GM19452 (cell line): ENCODE results near the gene HBZ.
"Not testable (repeated sequence)": the region's sequence is repeated elsewhere in the genome, so short reads cannot be mapped to it uniquely, and the experiment has no call there.

ENCODE experiments used
- ATAC-seq: cut with Tn5 transposase; IDR thresholded peaks from one replicate; pipeline ENCODE4 v1.9.1; 2021; ENCODE audit not compliant: unreplicated experiment

The HBZ gene

GRCh38 chr16:164134-164823 is 11.8 kb downstream of the HBZ start:
- not testable (repeated sequence) for ATAC-seq

GRCh38 chr16:164827-165538 is 12.5 kb downstream of the HBZ start:
- ATAC-seq: no peak

- no peak for ATAC-seq
Measured at GRCh38 chr16:165539-166374, 13.3 kb downstream of the HBZ start, which contains the start of gene HBM. HBM (plus strand) TSS chr16:165978; CDS start chr16:165998, 20 bp downstream.

DNA sequence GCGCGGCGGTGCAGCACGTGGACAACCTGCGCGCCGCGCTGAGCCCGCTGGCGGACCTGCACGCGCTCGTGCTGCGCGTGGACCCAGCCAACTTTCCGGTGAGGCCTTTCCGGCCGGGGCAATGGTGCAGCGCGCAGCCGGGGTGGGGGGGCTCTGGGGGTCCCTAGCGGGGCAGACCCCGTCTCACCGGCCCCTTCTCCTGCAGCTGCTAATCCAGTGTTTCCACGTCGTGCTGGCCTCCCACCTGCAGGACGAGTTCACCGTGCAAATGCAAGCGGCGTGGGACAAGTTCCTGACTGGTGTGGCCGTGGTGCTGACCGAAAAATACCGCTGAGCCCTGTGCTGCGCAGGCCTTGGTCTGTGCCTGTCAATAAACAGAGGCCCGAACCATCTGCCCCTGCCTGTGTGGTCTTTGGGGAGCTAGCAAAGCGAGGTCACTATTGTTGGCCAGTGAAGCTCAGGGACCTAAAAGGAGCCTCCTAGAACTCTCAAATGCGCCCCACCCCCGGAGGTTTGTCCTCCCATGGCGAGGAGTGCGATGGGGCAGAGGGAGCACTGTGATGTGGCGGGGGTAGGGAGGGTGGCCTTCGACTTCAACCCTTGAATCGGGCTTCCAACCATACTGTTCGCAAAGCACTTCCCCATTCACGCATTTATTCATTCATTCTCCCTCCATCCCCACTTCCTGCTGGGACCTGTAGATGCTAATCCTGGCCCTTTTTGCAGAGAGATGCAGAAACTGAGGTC is 14.1 kb downstream of the HBZ start:
- ATAC-seq: no peak

- ATAC-seq: no peak
Measured at GRCh38 chr16:167122-167690, 14.8 kb downstream of the HBZ start.

GRCh38 chr16:168424-168823 is 16.0 kb downstream of the HBZ start:
- no peak for ATAC-seq

DNA sequence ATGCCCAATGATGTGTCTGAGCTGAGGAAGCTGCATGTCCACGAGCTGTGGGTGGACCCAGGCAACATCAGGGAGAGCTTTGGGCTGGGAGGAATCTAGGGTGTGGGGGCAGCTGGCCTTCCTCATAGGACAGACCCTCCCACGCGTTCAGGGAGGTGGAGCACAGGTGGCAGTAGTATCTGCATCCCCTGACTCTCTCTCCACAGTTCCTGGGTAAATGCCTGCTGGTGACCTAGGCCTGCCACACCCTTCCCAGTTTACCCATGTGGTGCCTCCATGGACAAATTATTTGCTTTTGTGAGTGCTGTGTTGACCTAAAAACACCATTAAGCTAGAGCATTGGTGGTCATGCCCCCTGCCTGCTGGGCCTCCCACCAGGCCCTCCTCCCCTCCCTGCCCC is 16.6 kb downstream of the HBZ start:
- ATAC-seq: no peak

DNA sequence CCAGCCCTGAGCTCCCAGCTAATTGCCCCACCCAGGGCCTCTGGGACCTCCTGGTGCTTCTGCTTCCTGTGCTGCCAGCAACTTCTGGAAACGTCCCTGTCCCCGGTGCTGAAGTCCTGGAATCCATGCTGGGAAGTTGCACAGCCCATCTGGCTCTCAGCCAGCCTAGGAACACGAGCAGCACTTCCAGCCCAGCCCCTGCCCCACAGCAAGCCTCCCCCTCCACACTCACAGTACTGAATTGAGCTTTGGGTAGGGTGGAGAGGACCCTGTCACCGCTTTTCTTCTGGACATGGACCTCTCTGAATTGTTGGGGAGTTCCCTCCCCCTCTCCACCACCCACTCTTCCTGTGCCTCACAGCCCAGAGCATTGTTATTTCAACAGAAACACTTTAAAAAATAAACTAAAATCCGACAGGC is 17.7 kb downstream of the HBZ start:
- ATAC-seq: not testable (repeated sequence)

- no peak for ATAC-seq
Measured at GRCh38 chr16:170788-171187, 18.3 kb downstream of the HBZ start.

DNA sequence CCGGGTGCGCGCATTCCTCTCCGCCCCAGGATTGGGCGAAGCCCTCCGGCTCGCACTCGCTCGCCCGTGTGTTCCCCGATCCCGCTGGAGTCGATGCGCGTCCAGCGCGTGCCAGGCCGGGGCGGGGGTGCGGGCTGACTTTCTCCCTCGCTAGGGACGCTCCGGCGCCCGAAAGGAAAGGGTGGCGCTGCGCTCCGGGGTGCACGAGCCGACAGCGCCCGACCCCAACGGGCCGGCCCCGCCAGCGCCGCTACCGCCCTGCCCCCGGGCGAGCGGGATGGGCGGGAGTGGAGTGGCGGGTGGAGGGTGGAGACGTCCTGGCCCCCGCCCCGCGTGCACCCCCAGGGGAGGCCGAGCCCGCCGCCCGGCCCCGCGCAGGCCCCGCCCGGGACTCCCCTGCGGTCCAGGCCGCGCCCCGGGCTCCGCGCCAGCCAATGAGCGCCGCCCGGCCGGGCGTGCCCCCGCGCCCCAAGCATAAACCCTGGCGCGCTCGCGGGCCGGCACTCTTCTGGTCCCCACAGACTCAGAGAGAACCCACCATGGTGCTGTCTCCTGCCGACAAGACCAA is 20.0 kb downstream of the HBZ start, which contains the start of gene HBA2:
Gene HBA2 (plus strand): TSS at position 503 of the 568 bp plus-strand sequence. CDS start 37 bp downstream, at position 540.
- not testable (repeated sequence) for ATAC-seq

DNA sequence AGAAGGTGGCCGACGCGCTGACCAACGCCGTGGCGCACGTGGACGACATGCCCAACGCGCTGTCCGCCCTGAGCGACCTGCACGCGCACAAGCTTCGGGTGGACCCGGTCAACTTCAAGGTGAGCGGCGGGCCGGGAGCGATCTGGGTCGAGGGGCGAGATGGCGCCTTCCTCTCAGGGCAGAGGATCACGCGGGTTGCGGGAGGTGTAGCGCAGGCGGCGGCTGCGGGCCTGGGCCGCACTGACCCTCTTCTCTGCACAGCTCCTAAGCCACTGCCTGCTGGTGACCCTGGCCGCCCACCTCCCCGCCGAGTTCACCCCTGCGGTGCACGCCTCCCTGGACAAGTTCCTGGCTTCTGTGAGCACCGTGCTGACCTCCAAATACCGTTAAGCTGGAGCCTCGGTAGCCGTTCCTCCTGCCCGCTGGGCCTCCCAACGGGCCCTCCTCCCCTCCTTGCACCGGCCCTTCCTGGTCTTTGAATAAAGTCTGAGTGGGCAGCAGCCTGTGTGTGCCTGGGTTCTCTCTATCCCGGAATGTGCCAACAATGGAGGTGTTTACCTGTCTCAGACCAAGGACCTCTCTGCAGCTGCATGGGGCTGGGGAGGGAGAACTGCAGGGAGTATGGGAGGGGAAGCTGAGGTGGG is 20.9 kb downstream of the HBZ start:
- not testable (repeated sequence) for ATAC-seq

GRCh38 chr16:173928-174769 is 21.7 kb downstream of the HBZ start:
- ATAC-seq: not testable (repeated sequence)

DNA sequence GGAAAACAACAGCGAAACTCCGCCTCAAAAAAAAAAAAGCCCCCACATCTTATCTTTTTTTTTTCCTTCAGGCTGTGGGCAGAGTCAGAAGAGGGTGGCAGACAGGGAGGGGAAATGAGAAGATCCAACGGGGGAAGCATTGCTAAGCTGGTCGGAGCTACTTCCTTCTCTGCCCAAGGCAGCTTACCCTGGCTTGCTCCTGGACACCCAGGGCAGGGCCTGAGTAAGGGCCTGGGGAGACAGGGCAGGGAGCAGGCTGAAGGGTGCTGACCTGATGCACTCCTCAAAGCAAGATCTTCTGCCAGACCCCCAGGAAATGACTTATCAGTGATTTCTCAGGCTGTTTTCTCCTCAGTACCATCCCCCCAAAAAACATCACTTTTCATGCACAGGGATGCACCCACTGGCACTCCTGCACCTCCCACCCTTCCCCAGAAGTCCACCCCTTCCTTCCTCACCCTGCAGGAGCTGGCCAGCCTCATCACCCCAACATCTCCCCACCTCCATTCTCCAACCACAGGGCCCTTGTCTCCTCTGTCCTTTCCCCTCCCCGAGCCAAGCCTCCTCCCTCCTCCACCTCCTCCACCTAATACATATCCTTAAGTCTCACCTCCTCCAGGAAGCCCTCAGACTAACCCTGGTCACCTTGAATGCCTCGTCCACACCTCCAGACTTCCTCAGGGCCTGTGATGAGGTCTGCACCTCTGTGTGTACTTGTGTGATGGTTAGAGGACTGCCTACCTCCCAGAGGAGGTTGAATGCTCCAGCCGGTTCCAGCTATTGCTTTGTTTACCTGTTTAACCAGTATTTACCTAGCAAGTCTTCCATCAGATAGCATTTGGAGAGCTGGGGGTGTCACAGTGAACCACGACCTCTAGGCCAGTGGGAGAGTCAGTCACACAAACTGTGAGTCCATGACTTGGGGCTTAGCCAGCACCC is 22.8 kb downstream of the HBZ start:
- no peak for ATAC-seq

- ATAC-seq: not testable (repeated sequence)
Measured at GRCh38 chr16:176006-176405, 23.6 kb downstream of the HBZ start.

GRCh38 chr16:176477-177382 is 24.3 kb downstream of the HBZ start, which contains the start of gene HBA1:
HBA1 (plus strand) TSS chr16:176680; CDS start chr16:176717, 37 bp downstream.
- ATAC-seq: not testable (repeated sequence)

DNA sequence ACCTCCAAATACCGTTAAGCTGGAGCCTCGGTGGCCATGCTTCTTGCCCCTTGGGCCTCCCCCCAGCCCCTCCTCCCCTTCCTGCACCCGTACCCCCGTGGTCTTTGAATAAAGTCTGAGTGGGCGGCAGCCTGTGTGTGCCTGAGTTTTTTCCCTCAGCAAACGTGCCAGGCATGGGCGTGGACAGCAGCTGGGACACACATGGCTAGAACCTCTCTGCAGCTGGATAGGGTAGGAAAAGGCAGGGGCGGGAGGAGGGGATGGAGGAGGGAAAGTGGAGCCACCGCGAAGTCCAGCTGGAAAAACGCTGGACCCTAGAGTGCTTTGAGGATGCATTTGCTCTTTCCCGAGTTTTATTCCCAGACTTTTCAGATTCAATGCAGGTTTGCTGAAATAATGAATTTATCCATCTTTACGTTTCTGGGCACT is 25.0 kb downstream of the HBZ start:
- no peak for ATAC-seq
